Adipocyte (in vitro differentiated cells): ENCODE results near the gene C5orf34.
"Not testable (repeated sequence)": the region's sequence is repeated elsewhere in the genome, so short reads cannot be mapped to it uniquely, and the experiment has no call there.

Experiments used
- DNase-seq: peaks from one replicate; pipeline ENCODE4 v3.0.0-alpha.2; 2015; ENCODE audit warnings: low read depth
- H3K27me3 ChIP-seq: replicated peaks from 2 replicates; pipeline ENCODE4 v1.7.0; 2013; ENCODE audit warnings: mild to moderate bottlenecking, low read length, moderate library complexity; ENCODE audit not compliant: control insufficient read depth, insufficient read depth
- H3K36me3 ChIP-seq: 2 replicates; pipeline ENCODE4 v1.7.0; 2013; ENCODE audit warnings: low read length, mild to moderate bottlenecking, moderate library complexity; ENCODE audit not compliant: control insufficient read depth, insufficient read depth, severe bottlenecking
- H3K4me1 ChIP-seq: 2 replicates; pipeline ENCODE4 v1.7.0; 2013; ENCODE audit warnings: mild to moderate bottlenecking, low read length, moderate library complexity; ENCODE audit not compliant: control insufficient read depth, insufficient read depth
- H3K4me3 ChIP-seq: 2 replicates; pipeline ENCODE4 v1.7.0; 2013; ENCODE audit warnings: mild to moderate bottlenecking, low read length, moderate library complexity
- H3K9ac ChIP-seq: 2 replicates; pipeline ENCODE4 v1.7.0; 2013; ENCODE audit warnings: mild to moderate bottlenecking, low read length, moderate library complexity
- H3K9me3 ChIP-seq: 2 replicates; pipeline ENCODE4 v1.7.0; 2013; ENCODE audit warnings: mild to moderate bottlenecking, low read length, moderate library complexity; ENCODE audit not compliant: control insufficient read depth

C5orf34 gene

DNA sequence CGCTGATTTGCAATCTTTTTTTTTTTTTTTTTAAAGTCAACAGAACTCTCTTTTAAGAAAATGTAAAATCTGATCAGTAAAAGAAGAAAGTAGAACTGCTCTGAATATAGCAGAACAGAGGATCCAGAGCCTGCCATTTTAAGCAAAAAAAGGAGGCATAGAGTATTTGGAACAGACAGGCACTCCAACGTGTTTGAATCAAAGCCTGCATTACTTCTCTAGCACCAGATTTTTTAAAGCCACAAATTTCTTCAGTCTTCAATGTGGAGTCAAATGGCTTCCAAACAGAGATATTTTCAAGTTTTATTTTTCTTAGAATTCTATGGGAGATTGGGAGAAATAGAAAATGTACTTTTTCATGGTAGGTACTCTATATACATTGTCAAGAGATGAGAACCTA is 36.8 kb upstream of the C5orf34 start:
- H3K4me1 ChIP-seq: peaks cover 33% of the 10 kb centered on the region
- H3K36me3 ChIP-seq: peaks cover 65% of the 10 kb centered on the region
- DNase-seq: no peak
- H3K9ac ChIP-seq: no peak overlapping the region
- H3K27me3 ChIP-seq: no peaks in the 10 kb centered on the region
- no peak overlapping the region for H3K4me3 ChIP-seq
- no peaks in the 10 kb centered on the region for H3K9me3 ChIP-seq

DNA sequence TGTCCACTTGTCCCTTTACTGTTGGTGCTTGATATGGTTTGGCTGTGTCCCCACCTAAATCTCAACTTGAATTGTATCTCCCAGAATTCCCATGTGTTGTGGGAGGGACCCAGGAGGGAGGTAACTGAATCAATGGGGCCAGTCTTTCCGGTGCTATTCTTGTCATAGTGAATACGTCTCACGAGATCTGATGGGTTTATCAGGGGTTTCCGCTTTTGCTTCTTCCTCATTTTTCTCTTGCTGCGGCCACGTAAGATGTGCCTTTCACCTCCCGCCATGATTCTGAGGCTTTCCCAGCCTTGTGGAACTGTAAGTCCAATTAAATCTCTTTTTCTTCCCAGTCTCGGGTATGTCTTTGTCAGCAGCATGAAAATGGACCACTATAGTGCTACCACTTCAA is 34.3 kb upstream of the C5orf34 start:
- not testable (repeated sequence) for H3K4me3 ChIP-seq, DNase-seq, H3K9me3 ChIP-seq, H3K27me3 ChIP-seq, H3K9ac ChIP-seq
- Histone ChIP-seq H3K36me3 (peaks cover 78% of the 10 kb centered on the region), H3K4me1 (peaks cover 20% of the 10 kb centered on the region)

DNA sequence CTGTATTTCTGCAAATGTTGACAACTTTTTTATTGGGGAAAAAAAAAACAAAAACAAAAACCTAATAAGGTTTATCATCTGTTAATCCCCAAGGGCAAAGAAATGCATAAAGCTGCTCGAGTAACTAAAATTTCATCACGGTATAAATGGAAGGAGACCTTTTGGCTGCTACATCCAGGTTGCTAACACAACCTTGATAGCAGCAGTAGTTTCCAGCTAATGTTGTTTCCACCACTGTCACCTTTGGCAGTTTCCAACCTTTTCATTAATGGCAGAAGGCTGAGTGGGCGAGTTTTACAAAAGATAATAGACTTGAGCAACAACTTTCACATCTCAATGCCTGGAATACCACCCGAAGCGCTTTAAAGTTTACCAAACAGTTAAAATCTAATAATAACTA is 33.4 kb upstream of the C5orf34 start:
- no peak overlapping the region for H3K9ac ChIP-seq
- DNase-seq: no peak
- H3K27me3 ChIP-seq: no peaks in the 10 kb centered on the region
- no peaks in the 10 kb centered on the region for H3K9me3 ChIP-seq
- H3K4me3 ChIP-seq: no peak overlapping the region
- peaks cover 73% of the 10 kb centered on the region for H3K36me3 ChIP-seq
- peaks cover 19% of the 10 kb centered on the region for H3K4me1 ChIP-seq

DNA sequence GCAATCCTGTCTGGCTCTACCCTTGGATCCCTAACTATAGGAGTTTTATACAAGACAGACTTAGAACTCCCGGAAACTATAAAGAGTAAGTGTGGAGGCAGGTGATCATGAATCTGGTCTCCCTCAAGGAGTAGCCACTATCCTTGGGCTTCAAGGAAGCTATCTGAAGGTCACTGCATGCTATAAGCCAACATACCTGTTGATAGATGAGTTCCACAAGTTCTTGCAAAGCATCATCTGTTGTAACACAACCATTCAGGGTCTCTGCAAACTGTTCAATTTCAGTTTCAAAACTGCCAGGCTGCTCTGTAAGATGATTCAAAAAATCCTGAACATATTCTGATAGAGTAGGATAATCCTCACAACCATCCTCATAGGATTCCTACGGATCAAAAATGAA is 32.6 kb upstream of the C5orf34 start:
- Histone ChIP-seq H3K4me1 (peaks cover 12% of the 10 kb centered on the region), H3K9me3 (no peaks in the 10 kb centered on the region), H3K9ac (no peak overlapping the region), H3K36me3 (peaks cover 70% of the 10 kb centered on the region), H3K4me3 (no peak overlapping the region), H3K27me3 (no peaks in the 10 kb centered on the region)
- no peak for DNase-seq

DNA sequence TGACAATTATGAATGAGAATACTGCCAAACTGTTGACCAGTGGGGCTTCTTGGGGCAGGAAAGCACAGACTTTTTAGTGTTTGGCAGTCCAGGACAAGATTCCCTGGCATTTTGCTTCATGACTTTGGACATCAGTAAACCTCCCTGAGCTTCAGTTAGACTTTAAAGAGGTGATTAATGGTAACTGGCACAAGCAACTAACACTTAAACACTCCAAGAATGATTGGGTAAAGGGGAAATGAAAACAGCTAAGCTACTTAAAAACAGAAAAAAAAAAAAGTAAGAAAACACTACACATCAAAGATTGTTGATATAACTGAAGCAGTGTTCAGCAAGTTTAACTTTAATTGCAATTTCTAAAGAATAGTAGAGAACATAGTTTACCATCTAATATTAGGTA is 28.5 kb upstream of the C5orf34 start:
- H3K27me3 ChIP-seq: no peaks in the 10 kb centered on the region
- no peak overlapping the region for H3K9ac ChIP-seq
- no peaks in the 10 kb centered on the region for H3K9me3 ChIP-seq
- H3K4me1 ChIP-seq: peaks cover 7% of the 10 kb centered on the region
- H3K36me3 ChIP-seq: peaks cover 80% of the 10 kb centered on the region
- DNase-seq: no peak
- H3K4me3 ChIP-seq: no peak overlapping the region

DNA sequence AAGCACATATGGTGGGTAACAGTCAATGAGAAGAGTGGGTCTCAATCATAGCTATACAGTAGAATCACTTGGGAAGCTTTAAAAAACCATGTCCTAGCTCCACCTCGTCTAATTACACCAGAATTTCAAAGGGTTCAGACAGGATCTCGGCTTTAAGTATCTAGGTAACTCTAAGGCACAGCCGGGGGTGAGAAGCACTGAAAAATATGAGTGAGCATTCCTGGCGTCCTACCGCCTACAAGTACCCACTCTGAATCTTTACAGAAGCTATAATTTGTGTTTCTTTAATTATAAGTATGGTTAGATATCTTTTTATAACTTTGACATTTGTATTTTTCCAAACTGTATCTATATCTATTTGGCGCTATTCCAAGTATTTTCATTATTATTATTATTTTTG is 25.8 kb upstream of the C5orf34 start:
- no peaks in the 10 kb centered on the region for H3K27me3 ChIP-seq
- H3K36me3 ChIP-seq: peaks cover 82% of the 10 kb centered on the region
- no peak overlapping the region for H3K9ac ChIP-seq
- H3K9me3 ChIP-seq: no peaks in the 10 kb centered on the region
- no peak overlapping the region for H3K4me3 ChIP-seq
- DNase-seq: no peak
- peaks cover 7% of the 10 kb centered on the region for H3K4me1 ChIP-seq

DNA sequence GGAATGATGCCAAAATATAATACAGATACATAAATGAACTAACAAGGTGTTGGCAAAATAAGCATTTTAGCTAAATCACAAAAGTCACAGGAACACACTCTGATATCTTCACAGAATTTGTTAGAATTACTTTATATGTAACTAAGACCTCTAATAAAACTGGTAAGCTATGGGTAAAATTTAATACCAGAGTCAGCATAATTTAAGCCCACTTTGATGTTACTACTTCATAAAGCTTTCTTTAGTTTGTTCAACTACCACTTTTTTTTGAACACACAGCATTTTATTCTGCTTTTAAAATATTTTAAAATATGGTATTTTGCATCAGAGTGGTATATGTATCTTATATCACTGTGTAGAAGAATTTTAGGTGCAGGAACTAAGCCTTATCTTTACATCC is 22.0 kb upstream of the C5orf34 start:
- Histone ChIP-seq H3K27me3 (no peaks in the 10 kb centered on the region), H3K36me3 (peaks cover 94% of the 10 kb centered on the region), H3K9ac (no peak overlapping the region), H3K9me3 (no peaks in the 10 kb centered on the region), H3K4me3 (no peak overlapping the region), H3K4me1 (no peaks in the 10 kb centered on the region)
- no peak for DNase-seq

DNA sequence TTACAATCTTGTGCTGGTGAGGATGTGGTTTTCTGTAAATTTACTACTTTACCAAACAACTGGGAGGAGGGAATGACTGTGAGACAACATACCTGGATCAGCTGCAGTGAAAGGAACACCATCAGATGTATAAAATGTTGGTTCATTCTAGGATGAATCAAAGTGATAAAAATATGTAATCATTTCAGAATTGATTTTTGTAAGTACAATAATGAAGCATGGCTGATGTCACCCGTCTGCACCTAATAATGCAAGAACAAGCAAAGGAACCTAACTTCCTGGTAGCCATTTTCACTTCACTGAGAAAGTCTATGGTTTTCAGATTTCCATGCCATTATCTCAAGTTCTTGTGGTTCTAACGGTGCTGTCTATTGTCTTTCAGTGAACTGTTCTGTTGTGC is 18.7 kb upstream of the C5orf34 start:
- H3K27me3 ChIP-seq: no peaks in the 10 kb centered on the region
- H3K9ac ChIP-seq: no peak overlapping the region
- no peaks in the 10 kb centered on the region for H3K9me3 ChIP-seq
- DNase-seq: no peak
- H3K4me1 ChIP-seq: no peaks in the 10 kb centered on the region
- peaks cover 98% of the 10 kb centered on the region for H3K36me3 ChIP-seq
- H3K4me3 ChIP-seq: no peak overlapping the region

DNA sequence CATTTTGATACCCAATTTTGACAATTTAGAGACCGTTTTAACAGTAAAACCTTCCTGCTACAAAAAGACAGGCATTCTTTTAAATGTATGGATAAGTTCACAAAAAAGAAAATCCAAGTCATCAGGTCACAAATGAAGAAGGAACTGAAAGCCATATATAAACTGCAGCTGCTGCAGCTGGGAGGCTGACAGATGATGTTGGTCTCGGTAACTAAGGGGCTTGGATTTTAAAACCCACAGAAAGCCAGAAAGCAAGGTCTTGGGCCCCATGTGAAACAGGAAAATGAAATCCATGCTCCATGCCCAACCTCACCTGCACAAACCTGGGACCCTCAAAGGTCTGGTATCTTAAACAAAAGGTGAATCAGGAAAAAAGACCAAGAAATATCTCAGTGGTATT is 15.7 kb upstream of the C5orf34 start:
- no peaks in the 10 kb centered on the region for H3K9me3 ChIP-seq
- H3K27me3 ChIP-seq: no peaks in the 10 kb centered on the region
- no peak for DNase-seq
- no peaks in the 10 kb centered on the region for H3K4me1 ChIP-seq
- peaks cover 90% of the 10 kb centered on the region for H3K36me3 ChIP-seq
- no peak overlapping the region for H3K9ac ChIP-seq
- H3K4me3 ChIP-seq: no peak overlapping the region

DNA sequence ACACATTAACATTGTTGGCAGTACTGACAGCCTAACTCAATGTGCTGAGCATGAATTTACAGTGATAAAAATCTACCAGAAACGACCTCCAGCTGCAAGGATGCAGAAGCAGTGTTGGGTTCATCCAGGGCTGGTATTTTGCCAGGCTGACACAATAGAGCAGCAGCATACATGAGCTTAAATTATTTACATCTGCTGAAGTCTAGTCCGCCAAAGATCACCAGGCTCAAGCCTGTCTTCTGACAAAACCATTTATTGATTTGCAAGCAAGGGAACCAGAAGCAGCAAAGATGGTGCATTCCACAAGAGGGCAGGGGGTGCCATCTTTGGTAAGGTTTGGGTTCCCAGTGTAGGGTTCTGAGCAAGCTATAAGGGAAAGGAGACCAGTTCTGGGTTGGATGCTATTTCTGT is 8.7 kb upstream of the C5orf34 start:
- Histone ChIP-seq H3K4me3 (no peak overlapping the region), H3K36me3 (peaks cover 45% of the 10 kb centered on the region), H3K9me3 (no peaks in the 10 kb centered on the region), H3K27me3 (no peaks in the 10 kb centered on the region), H3K4me1 (no peaks in the 10 kb centered on the region), H3K9ac (no peak overlapping the region)
- DNase-seq: peak; percentile 55

DNA sequence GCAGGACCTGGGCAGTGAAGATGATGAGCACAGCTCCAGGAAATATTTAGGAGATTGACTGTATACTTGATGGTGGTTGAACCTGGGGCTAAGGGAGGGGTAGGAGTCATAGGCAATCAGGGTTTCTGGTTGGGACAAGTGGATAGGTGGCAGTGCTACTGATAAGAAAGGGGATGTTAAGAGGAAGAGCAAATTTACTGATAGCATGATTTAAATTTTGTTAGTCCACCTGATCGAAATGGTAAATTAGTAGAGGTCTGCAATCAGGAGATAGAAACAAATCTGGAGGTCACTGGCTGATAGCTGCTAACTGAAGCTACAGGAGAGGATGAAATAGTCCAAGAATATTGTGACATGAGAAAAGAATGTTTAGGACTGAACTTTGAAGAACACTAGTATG is 5.7 kb upstream of the C5orf34 start:
- H3K27me3 ChIP-seq: no peaks in the 10 kb centered on the region
- DNase-seq: no peak
- peaks cover 23% of the 10 kb centered on the region for H3K36me3 ChIP-seq
- no peak overlapping the region for H3K4me3 ChIP-seq
- no peaks in the 10 kb centered on the region for H3K9me3 ChIP-seq
- H3K9ac ChIP-seq: no peak overlapping the region
- peaks cover 3% of the 10 kb centered on the region for H3K4me1 ChIP-seq

DNA sequence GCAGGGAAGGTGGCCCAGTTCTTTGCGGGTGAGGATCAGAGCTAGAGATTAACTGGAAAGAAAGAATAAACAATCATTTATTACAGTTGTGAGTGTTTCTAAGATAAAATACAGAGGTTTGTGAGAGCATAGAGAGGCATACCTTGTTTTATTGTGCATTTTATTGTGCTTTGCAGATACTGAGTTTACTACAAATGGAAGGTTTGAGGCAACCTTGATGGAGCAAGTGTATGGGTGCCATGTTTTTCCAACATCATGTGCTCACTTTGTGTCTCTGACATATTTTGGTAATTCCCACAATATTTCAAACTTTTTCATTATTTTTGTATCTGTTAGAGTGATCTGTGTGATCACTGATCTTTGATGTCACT is 715 bp upstream of the C5orf34 start:
- Histone ChIP-seq H3K4me3 (peak overlapping the region; percentile 86), H3K9ac (peak overlapping the region; percentile 93), H3K9me3 (no peaks in the 10 kb centered on the region), H3K27me3 (no peaks in the 10 kb centered on the region), H3K36me3 (no peaks in the 10 kb centered on the region), H3K4me1 (peaks cover 16% of the 10 kb centered on the region)
- DNase-seq: peak; percentile 8
